ENCODE measurements around the gene YES1. TPM values are rescaled to one million over a fixed set of nuclear protein-coding genes. Genes with fewer than 3 reads are reported as not detected.
"Not testable (repeated sequence)": the region's sequence is repeated elsewhere in the genome, so short reads cannot be mapped to it uniquely, and the experiment has no call there.

The YES1 gene
- total RNA-seq, 2 donors from 2014 or later: 56.3 to 83.4 TPM

DNA sequence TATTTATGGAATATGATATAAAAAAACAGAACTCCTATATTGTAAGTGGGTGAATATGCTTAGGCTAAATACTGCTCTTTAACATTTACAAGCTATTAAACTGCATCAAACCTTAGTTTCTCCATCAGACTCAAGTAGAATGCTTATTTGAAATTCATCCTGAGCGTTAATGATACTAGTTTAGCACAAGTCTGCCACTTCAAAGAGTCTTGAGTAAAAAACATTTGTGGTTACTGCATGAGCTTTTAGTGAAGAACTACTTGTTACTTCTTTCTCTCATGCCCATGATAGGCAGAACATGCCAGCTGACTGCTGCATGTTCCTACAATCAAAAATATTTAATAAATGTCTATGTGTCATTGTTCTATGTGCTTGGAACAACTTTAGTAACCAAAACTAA, 12.1 kb downstream of the YES1 start:
- TF ChIP-seq, protein P1, sequence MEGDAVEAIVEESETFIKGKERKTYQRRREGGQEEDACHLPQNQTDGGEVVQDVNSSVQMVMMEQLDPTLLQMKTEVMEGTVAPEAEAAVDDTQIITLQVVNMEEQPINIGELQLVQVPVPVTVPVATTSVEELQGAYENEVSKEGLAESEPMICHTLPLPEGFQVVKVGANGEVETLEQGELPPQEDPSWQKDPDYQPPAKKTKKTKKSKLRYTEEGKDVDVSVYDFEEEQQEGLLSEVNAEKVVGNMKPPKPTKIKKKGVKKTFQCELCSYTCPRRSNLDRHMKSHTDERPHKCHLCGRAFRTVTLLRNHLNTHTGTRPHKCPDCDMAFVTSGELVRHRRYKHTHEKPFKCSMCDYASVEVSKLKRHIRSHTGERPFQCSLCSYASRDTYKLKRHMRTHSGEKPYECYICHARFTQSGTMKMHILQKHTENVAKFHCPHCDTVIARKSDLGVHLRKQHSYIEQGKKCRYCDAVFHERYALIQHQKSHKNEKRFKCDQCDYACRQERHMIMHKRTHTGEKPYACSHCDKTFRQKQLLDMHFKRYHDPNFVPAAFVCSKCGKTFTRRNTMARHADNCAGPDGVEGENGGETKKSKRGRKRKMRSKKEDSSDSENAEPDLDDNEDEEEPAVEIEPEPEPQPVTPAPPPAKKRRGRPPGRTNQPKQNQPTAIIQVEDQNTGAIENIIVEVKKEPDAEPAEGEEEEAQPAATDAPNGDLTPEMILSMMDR (IDR thresholded peaks at IDR 0.05): no peak
- Histone ChIP-seq H3K4me1 (peaks cover 8% of the 10 kb centered on the region), H3K36me3 (no peaks in the 10 kb centered on the region), H3K27me3 (no peaks in the 10 kb centered on the region), H3K9ac (ENCODE audit: low read depth in 2 of 2, low read length in 2 of 2) (no peak overlapping the region), H3K27ac (no peak overlapping the region), H3K9me3 (no peaks in the 10 kb centered on the region), H3K4me3 (no peak overlapping the region)
- intact Hi-C loops (cut with DNase I): no loop called here
- DNase-seq: no peak

- DNase-seq; H3K9ac ChIP-seq (ENCODE audit: low read depth in 2 of 2, low read length in 2 of 2); H3K27me3 ChIP-seq; H3K4me3 ChIP-seq; H3K9me3 ChIP-seq; H3K4me1 ChIP-seq; H3K27ac ChIP-seq; intact Hi-C loops (cut with DNase I); H3K36me3 ChIP-seq: not testable (repeated sequence)
These were observed 16.7 kb downstream of the YES1 start for GRCh38 chr18:795383-795782.

DNA sequence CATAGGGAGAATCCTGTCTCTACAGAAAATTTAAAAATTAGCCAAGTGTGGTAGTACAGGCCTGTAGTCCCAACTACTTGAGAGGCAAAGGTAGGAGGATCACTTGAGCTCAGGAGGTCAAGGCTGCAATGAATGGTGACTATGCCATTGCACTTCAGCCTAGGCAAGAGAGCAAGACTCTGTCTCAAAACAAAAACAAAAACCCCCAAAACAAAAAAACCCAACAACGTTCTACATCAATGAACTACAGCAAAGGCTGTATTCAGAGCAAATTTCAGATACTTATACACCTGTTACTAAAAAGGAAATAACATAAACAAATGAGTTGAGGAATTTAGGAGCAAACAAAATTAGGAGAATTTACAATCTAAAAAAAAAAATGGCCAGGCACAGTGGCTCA, 22.6 kb downstream of the YES1 start:
- Histone ChIP-seq H3K36me3 (no peaks in the 10 kb centered on the region), H3K4me3 (no peak overlapping the region), H3K27ac (no peak overlapping the region), H3K4me1 (no peaks in the 10 kb centered on the region), H3K27me3 (no peaks in the 10 kb centered on the region), H3K9me3 (no peaks in the 10 kb centered on the region), H3K9ac (ENCODE audit: low read depth in 2 of 2, low read length in 2 of 2) (no peak overlapping the region)
- no peak for DNase-seq
- intact Hi-C loops (cut with DNase I): no loop called here
- TF ChIP-seq, protein P1 (IDR thresholded peaks at IDR 0.05): no peak

DNA sequence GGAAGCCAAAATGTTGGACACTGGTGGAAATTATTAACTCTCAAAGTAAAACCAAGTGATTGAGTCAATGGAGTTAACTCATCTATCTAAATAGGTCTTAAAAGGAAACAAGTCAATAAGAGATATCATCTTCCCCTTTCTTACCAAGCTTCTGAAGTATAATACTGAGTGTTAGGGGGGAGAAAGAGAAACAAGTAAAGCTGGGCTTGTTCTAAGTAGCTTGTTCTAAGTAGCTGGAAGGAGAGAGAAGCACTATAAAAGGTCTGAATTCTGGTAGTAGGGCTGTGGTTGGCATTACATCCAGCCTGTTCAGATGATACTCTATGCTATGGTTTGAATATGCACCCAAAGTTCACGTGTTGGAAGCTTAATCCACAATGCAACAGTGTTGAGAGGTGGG, 26.8 kb downstream of the YES1 start:
- DNase-seq: no peak
- Histone ChIP-seq H3K36me3 (no peaks in the 10 kb centered on the region), H3K27me3 (no peaks in the 10 kb centered on the region), H3K4me1 (no peaks in the 10 kb centered on the region), H3K27ac (no peak overlapping the region), H3K9ac (ENCODE audit: low read depth in 2 of 2, low read length in 2 of 2) (no peak overlapping the region), H3K4me3 (no peak overlapping the region), H3K9me3 (no peaks in the 10 kb centered on the region)
- intact Hi-C loops (cut with DNase I): no loop called here
- TF ChIP-seq, protein P1 (IDR thresholded peaks at IDR 0.05): no peak

GRCh38 chr18:784470-785172, 27.4 kb downstream of the YES1 start:
- Histone ChIP-seq H3K9me3 (no peaks in the 10 kb centered on the region), H3K27ac (no peak overlapping the region), H3K4me3 (no peak overlapping the region), H3K4me1 (no peaks in the 10 kb centered on the region), H3K27me3 (no peaks in the 10 kb centered on the region), H3K36me3 (no peaks in the 10 kb centered on the region), H3K9ac (ENCODE audit: low read depth in 2 of 2, low read length in 2 of 2) (no peak overlapping the region)
- DNase-seq: no peak
- TF ChIP-seq, protein P1 (IDR thresholded peaks at IDR 0.05): no peak
- intact Hi-C loops (cut with DNase I): no loop called here

GRCh38 chr18:778194-778927, 33.7 kb downstream of the YES1 start:
- Histone ChIP-seq H3K36me3 (no peaks in the 10 kb centered on the region), H3K4me3 (no peak overlapping the region), H3K9me3 (no peaks in the 10 kb centered on the region), H3K9ac (ENCODE audit: low read depth in 2 of 2, low read length in 2 of 2) (peak overlapping the region in 1 of 2 donors; percentile 34), H3K27me3 (no peaks in the 10 kb centered on the region), H3K4me1 (no peaks in the 10 kb centered on the region), H3K27ac (peak overlapping the region; percentile 51)
- intact Hi-C loops (cut with DNase I): no loop called here
- no peak for DNase-seq
- TF ChIP-seq, protein P1 (IDR thresholded peaks at IDR 0.05): no peak

Data from colonic mucosa (tissue), 4 donors.